Epithelial cell of esophagus (primary cell): ENCODE results near the gene CCDC30.

ENCODE experiments used
- DNase-seq: peaks from one replicate; pipeline ENCODE4 v3.0.0; 2010; ENCODE audit warnings: low read depth
- H3K4me3 ChIP-seq: 2 replicates; pipeline ENCODE4 v1.5.1; 2011; ENCODE audit warnings: mild to moderate bottlenecking, low read length, control low read depth
- TF ChIP-seq, protein P1 (sequence below): IDR thresholded peaks from 2 replicates; pipeline ENCODE4 v1.5.1; 2011; ENCODE audit warnings: low read depth, mild to moderate bottlenecking, low read length, control low read depth, inconsistent platforms; ENCODE audit not compliant: insufficient read depth; ENCODE audit errors: missing control alignments

The CCDC30 gene

DNA sequence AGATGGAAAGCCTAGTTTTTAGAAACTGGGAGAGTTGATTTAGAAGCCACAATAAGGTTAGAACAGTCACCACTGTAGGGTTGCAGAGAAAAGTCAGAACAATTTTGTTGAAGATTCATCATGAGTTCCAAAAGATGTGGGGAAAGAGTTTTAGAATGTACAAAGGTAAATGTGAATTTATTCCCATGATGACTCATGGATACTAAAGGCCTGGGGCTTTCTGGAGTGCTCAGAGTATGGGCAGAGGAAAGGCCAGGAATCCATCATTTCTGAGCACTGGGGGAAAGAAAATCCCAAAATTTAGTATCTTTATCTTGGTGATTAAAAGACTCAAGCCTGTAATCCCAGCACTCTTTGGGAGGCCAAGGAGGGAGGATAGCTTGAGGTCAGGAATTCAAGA is 236.9 kb downstream of the CCDC30 start:
- TF ChIP-seq, protein P1, sequence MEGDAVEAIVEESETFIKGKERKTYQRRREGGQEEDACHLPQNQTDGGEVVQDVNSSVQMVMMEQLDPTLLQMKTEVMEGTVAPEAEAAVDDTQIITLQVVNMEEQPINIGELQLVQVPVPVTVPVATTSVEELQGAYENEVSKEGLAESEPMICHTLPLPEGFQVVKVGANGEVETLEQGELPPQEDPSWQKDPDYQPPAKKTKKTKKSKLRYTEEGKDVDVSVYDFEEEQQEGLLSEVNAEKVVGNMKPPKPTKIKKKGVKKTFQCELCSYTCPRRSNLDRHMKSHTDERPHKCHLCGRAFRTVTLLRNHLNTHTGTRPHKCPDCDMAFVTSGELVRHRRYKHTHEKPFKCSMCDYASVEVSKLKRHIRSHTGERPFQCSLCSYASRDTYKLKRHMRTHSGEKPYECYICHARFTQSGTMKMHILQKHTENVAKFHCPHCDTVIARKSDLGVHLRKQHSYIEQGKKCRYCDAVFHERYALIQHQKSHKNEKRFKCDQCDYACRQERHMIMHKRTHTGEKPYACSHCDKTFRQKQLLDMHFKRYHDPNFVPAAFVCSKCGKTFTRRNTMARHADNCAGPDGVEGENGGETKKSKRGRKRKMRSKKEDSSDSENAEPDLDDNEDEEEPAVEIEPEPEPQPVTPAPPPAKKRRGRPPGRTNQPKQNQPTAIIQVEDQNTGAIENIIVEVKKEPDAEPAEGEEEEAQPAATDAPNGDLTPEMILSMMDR = no peak
- DNase-seq = no peak
- no peak overlapping the region for H3K4me3 ChIP-seq

DNA sequence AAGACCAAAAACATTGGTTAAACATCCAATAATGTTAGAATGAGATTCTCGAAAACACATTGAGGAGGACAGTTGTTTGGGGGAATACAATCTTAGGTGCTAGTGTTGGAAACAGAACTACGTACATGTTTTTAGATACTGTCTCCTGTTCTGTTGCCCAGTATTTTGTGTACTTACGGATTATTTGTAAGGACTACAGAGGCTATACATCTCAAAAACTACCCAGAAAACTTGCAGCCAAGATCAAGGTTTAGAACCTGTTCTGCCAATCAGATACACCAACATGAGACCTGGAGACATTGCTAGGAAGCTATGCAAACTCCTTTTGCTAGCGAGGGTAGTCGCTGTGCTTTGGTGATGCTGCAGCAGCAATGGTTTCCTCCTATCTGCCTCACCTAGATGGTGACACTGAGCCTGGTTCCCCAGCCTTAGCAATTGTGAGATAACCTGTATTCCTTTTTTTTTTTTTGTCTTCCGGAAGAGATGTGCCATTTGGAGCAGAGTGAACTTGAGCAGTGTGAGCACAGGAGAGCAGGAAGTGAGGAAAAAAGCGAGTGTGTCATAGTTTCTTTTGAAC is 240.9 kb downstream of the CCDC30 start:
- H3K4me3 ChIP-seq = no peak overlapping the region
- DNase-seq = no peak
- TF ChIP-seq, protein P1 = no peak
